ENCODE data around the gene IGFBP6.

IGFBP6 gene

GRCh38 chr12:53086361-53086760, 11.1 kb upstream of the IGFBP6 start:
- Histone ChIP-seq H3K9me2 (replicated peaks; ENCODE audit: control insufficient read depth, low read length) (no peaks in the 10 kb centered on the region), H4K20me1 (ENCODE audit: control insufficient read depth, insufficient read depth, low read depth, low read length) (no peaks in the 10 kb centered on the region), H3K4me3 (ENCODE audit: low read length) (no peak overlapping the region), H3K27me3 (ENCODE audit: control insufficient read depth, low read length) (peaks cover 33% of the 10 kb centered on the region), H3K36me3 (ENCODE audit: control insufficient read depth, low read length) (no peaks in the 10 kb centered on the region), H3K27ac (ENCODE audit: low read depth, low read length) (no peak overlapping the region), H3K4me2 (ENCODE audit: low read length) (no peak overlapping the region), H3K79me2 (ENCODE audit: control insufficient read depth, low read length) (no peaks in the 10 kb centered on the region), H3K4me1 (ENCODE audit: control insufficient read depth, low read length) (no peaks in the 10 kb centered on the region), H3F3A (ENCODE audit: control insufficient read depth, insufficient read depth) (no peaks in the 10 kb centered on the region), H3K9me3 (ENCODE audit: control insufficient read depth, insufficient read depth, low read length) (no peaks in the 10 kb centered on the region)
- TF ChIP-seq EZH2phosphoT487 (IDR thresholded peaks at IDR 0.05; ENCODE audit: borderline replicate concordance, low read length) (no peak), CTCF (IDR thresholded peaks at IDR 0.05; ENCODE audit: low read depth, low read length, poor library complexity, severe bottlenecking) (no peak)

GRCh38 chr12:53090105-53090504, 7.4 kb upstream of the IGFBP6 start:
- Histone ChIP-seq H3K27ac (ENCODE audit: low read depth, low read length) (no peak overlapping the region), H3K4me2 (ENCODE audit: low read length) (no peak overlapping the region), H4K20me1 (ENCODE audit: control insufficient read depth, insufficient read depth, low read depth, low read length) (no peaks in the 10 kb centered on the region), H3K4me1 (ENCODE audit: control insufficient read depth, low read length) (no peaks in the 10 kb centered on the region), H3K9me2 (replicated peaks; ENCODE audit: control insufficient read depth, low read length) (no peaks in the 10 kb centered on the region), H3K36me3 (ENCODE audit: control insufficient read depth, low read length) (no peaks in the 10 kb centered on the region), H3K79me2 (ENCODE audit: control insufficient read depth, low read length) (no peaks in the 10 kb centered on the region), H3F3A (ENCODE audit: control insufficient read depth, insufficient read depth) (no peaks in the 10 kb centered on the region), H3K4me3 (ENCODE audit: low read length) (no peak overlapping the region), H3K9me3 (ENCODE audit: control insufficient read depth, insufficient read depth, low read length) (no peaks in the 10 kb centered on the region), H3K27me3 (ENCODE audit: control insufficient read depth, low read length) (peaks cover 35% of the 10 kb centered on the region)
- TF ChIP-seq CTCF (IDR thresholded peaks at IDR 0.05; ENCODE audit: low read depth, low read length, poor library complexity, severe bottlenecking) (no peak), EZH2phosphoT487 (IDR thresholded peaks at IDR 0.05; ENCODE audit: borderline replicate concordance, low read length) (no peak)

GRCh38 chr12:53090554-53090953, 6.9 kb upstream of the IGFBP6 start:
- H3K27ac ChIP-seq (ENCODE audit: low read depth, low read length) = no peak overlapping the region
- no peaks in the 10 kb centered on the region for H3F3A ChIP-seq (ENCODE audit: control insufficient read depth, insufficient read depth)
- no peaks in the 10 kb centered on the region for H4K20me1 ChIP-seq (ENCODE audit: control insufficient read depth, insufficient read depth, low read depth, low read length)
- no peak overlapping the region for H3K4me2 ChIP-seq (ENCODE audit: low read length)
- H3K36me3 ChIP-seq (ENCODE audit: control insufficient read depth, low read length) = no peaks in the 10 kb centered on the region
- no peaks in the 10 kb centered on the region for H3K9me3 ChIP-seq (ENCODE audit: control insufficient read depth, insufficient read depth, low read length)
- no peak overlapping the region for H3K4me3 ChIP-seq (ENCODE audit: low read length)
- no peaks in the 10 kb centered on the region for H3K9me2 ChIP-seq (replicated peaks; ENCODE audit: control insufficient read depth, low read length)
- H3K27me3 ChIP-seq (ENCODE audit: control insufficient read depth, low read length) = peaks cover 34% of the 10 kb centered on the region
- TF ChIP-seq EZH2phosphoT487 (IDR thresholded peaks at IDR 0.05; ENCODE audit: borderline replicate concordance, low read length) = no peak
- no peak for TF ChIP-seq CTCF (IDR thresholded peaks at IDR 0.05; ENCODE audit: low read depth, low read length, poor library complexity, severe bottlenecking)
- H3K4me1 ChIP-seq (ENCODE audit: control insufficient read depth, low read length) = no peaks in the 10 kb centered on the region
- no peaks in the 10 kb centered on the region for H3K79me2 ChIP-seq (ENCODE audit: control insufficient read depth, low read length)

GRCh38 chr12:53091756-53092155, 5.7 kb upstream of the IGFBP6 start:
- Histone ChIP-seq H3K4me3 (ENCODE audit: low read length) (no peak overlapping the region), H3K9me2 (replicated peaks; ENCODE audit: control insufficient read depth, low read length) (no peaks in the 10 kb centered on the region), H4K20me1 (ENCODE audit: control insufficient read depth, insufficient read depth, low read depth, low read length) (no peaks in the 10 kb centered on the region), H3K4me1 (ENCODE audit: control insufficient read depth, low read length) (peaks cover under 1% of the 10 kb centered on the region), H3K9me3 (ENCODE audit: control insufficient read depth, insufficient read depth, low read length) (no peaks in the 10 kb centered on the region), H3K27me3 (ENCODE audit: control insufficient read depth, low read length) (peaks cover 37% of the 10 kb centered on the region), H3K27ac (ENCODE audit: low read depth, low read length) (no peak overlapping the region), H3K4me2 (ENCODE audit: low read length) (no peak overlapping the region), H3F3A (ENCODE audit: control insufficient read depth, insufficient read depth) (no peaks in the 10 kb centered on the region), H3K79me2 (ENCODE audit: control insufficient read depth, low read length) (no peaks in the 10 kb centered on the region), H3K36me3 (ENCODE audit: control insufficient read depth, low read length) (no peaks in the 10 kb centered on the region)
- TF ChIP-seq EZH2phosphoT487 (IDR thresholded peaks at IDR 0.05; ENCODE audit: borderline replicate concordance, low read length) (no peak), CTCF (IDR thresholded peaks at IDR 0.05; ENCODE audit: low read depth, low read length, poor library complexity, severe bottlenecking) (no peak)
